Gastrocnemius medialis (tissue), 4 donors: Measurements from ENCODE around the gene PROK2.

Source experiments
- CTCF ChIP-seq, 5 experiments: fragments of 450-650 bp in 3 of 5; fragments of 200-600 bp in 2 of 5; sonication (generic) in 2 of 5; IDR thresholded peaks in 4 of 5; conservative IDR thresholded peaks in 1 of 5; 1 replicate in 4 of 5; 2 replicates in 1 of 5; pipeline ENCODE4 v1.5.1; 2016 to 2019; ENCODE audit warnings: antibody characterized with exemption in 5 of 5, mild to moderate bottlenecking in 3 of 5, moderate library complexity in 3 of 5
- POLR2A ChIP-seq, 2 donors: fragments of 450-650 bp; IDR thresholded peaks; one replicate each; pipeline ENCODE4 v1.6.1; 2017; ENCODE audit warnings: antibody characterized with exemption in 2 of 2, mild to moderate bottlenecking in 2 of 2, moderate library complexity in 2 of 2

GRCh38 chr3:71821116-71821515 lies 36.2 kb upstream of the PROK2 start:
- TF ChIP-seq CTCF (IDR thresholded peaks at IDR 0.05 in 4 of 5, conservative IDR thresholded peaks at IDR 0.05 in 1 of 5) (no peak), POLR2A (IDR thresholded peaks at IDR 0.05) (no peak)
